HG03565 (cell line): Measurements from ENCODE around the gene METTL13.

ENCODE experiments used
- ATAC-seq: cut with Tn5 transposase; IDR thresholded peaks from one replicate; pipeline ENCODE4 v1.9.1; 2021; ENCODE audit warnings: mild to moderate bottlenecking, moderate library complexity; ENCODE audit not compliant: unreplicated experiment

The METTL13 gene

GRCh38 chr1:171800851-171801250, 19.4 kb downstream of the METTL13 start:
- no peak for ATAC-seq

- no peak for ATAC-seq
These were observed 20.0 kb downstream of the METTL13 start for GRCh38 chr1:171801487-171801891.

- ATAC-seq, result no peak
These were observed 20.7 kb downstream of the METTL13 start for GRCh38 chr1:171802207-171802606.

- no peak for ATAC-seq
These were observed 21.6 kb downstream of the METTL13 start for GRCh38 chr1:171803045-171803444.

GRCh38 chr1:171803461-171804022, 22.1 kb downstream of the METTL13 start:
- no peak for ATAC-seq

GRCh38 chr1:171805395-171806115, 24.1 kb downstream of the METTL13 start:
- peak; percentile 66 for ATAC-seq

GRCh38 chr1:171807556-171807955, 26.1 kb downstream of the METTL13 start:
- no peak for ATAC-seq

- ATAC-seq, result no peak
These were observed 28.4 kb downstream of the METTL13 start for GRCh38 chr1:171809834-171810233.

GRCh38 chr1:171811672-171812071, 30.2 kb downstream of the METTL13 start:
- no peak for ATAC-seq

GRCh38 chr1:171814692-171815091, 33.2 kb downstream of the METTL13 start:
- no peak for ATAC-seq

- no peak for ATAC-seq
These were observed 34.9 kb downstream of the METTL13 start for GRCh38 chr1:171816300-171816901.

- ATAC-seq, result peak; percentile 91
These were observed 36.2 kb downstream of the METTL13 start for GRCh38 chr1:171817511-171818265.

- ATAC-seq, result no peak
These were observed 38.5 kb downstream of the METTL13 start for GRCh38 chr1:171819946-171820345.

- no peak for ATAC-seq
These were observed 45.5 kb downstream of the METTL13 start for GRCh38 chr1:171826973-171827372.

- ATAC-seq, result no peak
These were observed 47.3 kb downstream of the METTL13 start for GRCh38 chr1:171828794-171829193.

- ATAC-seq, result no peak
These were observed 51.8 kb downstream of the METTL13 start for GRCh38 chr1:171833091-171833825.

- no peak for ATAC-seq
These were observed 53.4 kb downstream of the METTL13 start for GRCh38 chr1:171834821-171835220.

GRCh38 chr1:171835891-171836290, 54.4 kb downstream of the METTL13 start:
- no peak for ATAC-seq

GRCh38 chr1:171841050-171841910, 59.8 kb downstream of the METTL13 start, which contains the start of gene DNM3:
Gene DNM3, plus strand, starts transcription at chr1:171841498. Its CDS starts 159 bp downstream, at chr1:171841657.
- peak; percentile 85 for ATAC-seq
